Esophagus squamous epithelium (tissue), 4 donors: ENCODE measurements around the gene CEL.

Experiments
- CTCF ChIP-seq, 6 experiments: fragments of 450-650 bp in 4 of 6; fragments of 200-600 bp in 2 of 6; sonication (generic) in 2 of 6; IDR thresholded peaks; one replicate each; pipeline ENCODE4 v1.5.1; 2016 to 2019; ENCODE audit warnings: antibody characterized with exemption in 6 of 6, mild to moderate bottlenecking in 4 of 6, moderate library complexity in 4 of 6
- POLR2A ChIP-seq, 4 donors: fragments of 450-650 bp; IDR thresholded peaks; one replicate each; pipeline ENCODE4 v1.6.1; 2017; ENCODE audit warnings: antibody characterized with exemption in 4 of 4, mild to moderate bottlenecking in 4 of 4, moderate library complexity in 3 of 4

DNA sequence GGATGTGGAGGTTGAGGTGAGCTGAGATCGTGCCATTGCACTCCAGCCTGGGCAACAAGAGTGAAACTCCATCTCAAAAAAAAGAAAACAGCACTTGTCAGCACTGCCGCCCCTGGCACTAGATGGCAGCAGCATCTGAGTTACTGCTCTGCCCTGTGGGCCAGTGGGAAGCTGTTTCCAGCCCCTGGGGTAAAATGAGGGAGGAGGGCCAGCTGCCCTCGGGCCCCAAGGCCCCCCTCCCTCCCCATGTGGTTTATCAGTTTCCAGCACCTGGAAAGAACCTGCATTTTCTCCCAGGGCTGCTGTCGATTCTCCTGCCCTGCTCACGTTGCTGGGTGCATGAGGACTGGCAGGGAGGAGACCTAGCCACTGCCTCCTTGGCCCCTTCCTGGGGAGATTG lies 13.2 kb upstream of the CEL start:
- TF ChIP-seq CTCF (IDR thresholded peaks at IDR 0.05) (peak in 5 of 6 experiments; percentile 33 to 62 (median 38)), POLR2A (IDR thresholded peaks at IDR 0.05) (no peak)
